ENCODE measurements around the gene DAP.
"Not testable (repeated sequence)": the region's sequence is repeated elsewhere in the genome, so short reads cannot be mapped to it uniquely, and the experiment has no call there.

The DAP gene

GRCh38 chr5:10733426-10733825 lies 27.6 kb downstream of the DAP start:
- DNase-seq: no peak

- no peak for DNase-seq
Observed at GRCh38 chr5:10731913-10732312, 29.1 kb downstream of the DAP start.

GRCh38 chr5:10730043-10730351 lies 31.0 kb downstream of the DAP start:
- peak; percentile 57 for DNase-seq

GRCh38 chr5:10729320-10730042 lies 31.6 kb downstream of the DAP start:
- DNase-seq: no peak

- DNase-seq: no peak
Observed at GRCh38 chr5:10728679-10729078, 32.4 kb downstream of the DAP start.

GRCh38 chr5:10727861-10728260 lies 33.2 kb downstream of the DAP start:
- no peak for DNase-seq

- no peak for DNase-seq
Observed at GRCh38 chr5:10726913-10727517, 34.0 kb downstream of the DAP start.

GRCh38 chr5:10726179-10726912 lies 34.7 kb downstream of the DAP start:
- no peak for DNase-seq

- no peak for DNase-seq
Observed at GRCh38 chr5:10725636-10726035, 35.4 kb downstream of the DAP start.

GRCh38 chr5:10724781-10725507 lies 36.1 kb downstream of the DAP start:
- DNase-seq: no peak

- no peak for DNase-seq
Observed at GRCh38 chr5:10723514-10723913, 37.5 kb downstream of the DAP start.

GRCh38 chr5:10720766-10721165 lies 40.3 kb downstream of the DAP start:
- DNase-seq: not testable (repeated sequence)

GRCh38 chr5:10719965-10720364 lies 41.1 kb downstream of the DAP start:
- DNase-seq: no peak

GRCh38 chr5:10718617-10719016 lies 42.4 kb downstream of the DAP start:
- DNase-seq: not testable (repeated sequence)

- DNase-seq: not testable (repeated sequence)
Observed at GRCh38 chr5:10716825-10717224, 44.2 kb downstream of the DAP start.

- peak; percentile 60 for DNase-seq
Observed at GRCh38 chr5:10715605-10716290, 45.3 kb downstream of the DAP start.

- no peak for DNase-seq
Observed at GRCh38 chr5:10712574-10713366, 48.3 kb downstream of the DAP start.

GRCh38 chr5:10711562-10711961 lies 49.5 kb downstream of the DAP start:
- no peak for DNase-seq

GRCh38 chr5:10710513-10711128 lies 50.4 kb downstream of the DAP start:
- DNase-seq: no peak

- DNase-seq: no peak
Observed at GRCh38 chr5:10709933-10710332, 51.1 kb downstream of the DAP start.

GRCh38 chr5:10709409-10709808 lies 51.6 kb downstream of the DAP start:
- no peak for DNase-seq
